GM06990 (cell line): Measurements from ENCODE around the gene BCAS3.
"Not testable (repeated sequence)": the region's sequence is repeated elsewhere in the genome, so short reads cannot be mapped to it uniquely, and the experiment has no call there.

Experiments used
- DNase-seq: peaks from one replicate; pipeline ENCODE4 v3.0.0-alpha.2; 2011; ENCODE audit not compliant: insufficient read length; ENCODE audit errors: extremely low read depth
- H3K27me3 ChIP-seq: replicated peaks from 2 replicates; pipeline ENCODE4 v1.6.0; 2011; ENCODE audit warnings: low read length; ENCODE audit not compliant: control insufficient read depth, insufficient read depth
- H3K36me3 ChIP-seq: 2 replicates; pipeline ENCODE4 v1.5.1; 2011; ENCODE audit warnings: low read length; ENCODE audit not compliant: control insufficient read depth, insufficient read depth
- H3K4me3 ChIP-seq: replicated peaks from 2 replicates; pipeline ENCODE4 v1.5.1; 2011; ENCODE audit warnings: low read depth, mild to moderate bottlenecking, control low read depth, low read length
- TF ChIP-seq, protein P1 (sequence below): IDR thresholded peaks from 2 replicates; pipeline ENCODE4 v1.5.1; 2011; ENCODE audit warnings: low read length, control low read depth, mild to moderate bottlenecking, inconsistent platforms; ENCODE audit not compliant: insufficient read depth, poor library complexity, severe bottlenecking

Gene BCAS3

DNA sequence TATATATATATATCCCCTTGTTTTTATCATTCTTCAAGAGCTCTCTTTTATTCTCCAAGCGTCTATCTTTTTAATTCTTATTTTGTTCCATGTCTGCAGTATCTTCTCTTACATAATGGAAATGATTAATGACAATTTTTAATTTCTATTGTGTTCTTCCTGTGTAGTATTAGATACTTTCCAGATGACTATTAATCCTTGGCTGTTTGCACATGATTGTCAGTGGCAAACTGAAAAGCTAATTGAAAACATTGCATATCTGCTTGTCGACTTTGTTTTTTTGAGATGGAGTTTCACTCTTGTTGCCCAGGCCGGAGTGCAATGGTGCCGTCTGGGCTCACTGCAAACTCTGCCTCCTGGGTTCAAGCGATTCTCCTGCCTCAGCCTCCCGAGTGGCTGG is 124.7 kb downstream of the BCAS3 start:
- Histone ChIP-seq H3K4me3 (no peak overlapping the region), H3K36me3 (no peaks in the 10 kb centered on the region), H3K27me3 (no peaks in the 10 kb centered on the region)
- DNase-seq, result no peak
- TF ChIP-seq, protein P1, sequence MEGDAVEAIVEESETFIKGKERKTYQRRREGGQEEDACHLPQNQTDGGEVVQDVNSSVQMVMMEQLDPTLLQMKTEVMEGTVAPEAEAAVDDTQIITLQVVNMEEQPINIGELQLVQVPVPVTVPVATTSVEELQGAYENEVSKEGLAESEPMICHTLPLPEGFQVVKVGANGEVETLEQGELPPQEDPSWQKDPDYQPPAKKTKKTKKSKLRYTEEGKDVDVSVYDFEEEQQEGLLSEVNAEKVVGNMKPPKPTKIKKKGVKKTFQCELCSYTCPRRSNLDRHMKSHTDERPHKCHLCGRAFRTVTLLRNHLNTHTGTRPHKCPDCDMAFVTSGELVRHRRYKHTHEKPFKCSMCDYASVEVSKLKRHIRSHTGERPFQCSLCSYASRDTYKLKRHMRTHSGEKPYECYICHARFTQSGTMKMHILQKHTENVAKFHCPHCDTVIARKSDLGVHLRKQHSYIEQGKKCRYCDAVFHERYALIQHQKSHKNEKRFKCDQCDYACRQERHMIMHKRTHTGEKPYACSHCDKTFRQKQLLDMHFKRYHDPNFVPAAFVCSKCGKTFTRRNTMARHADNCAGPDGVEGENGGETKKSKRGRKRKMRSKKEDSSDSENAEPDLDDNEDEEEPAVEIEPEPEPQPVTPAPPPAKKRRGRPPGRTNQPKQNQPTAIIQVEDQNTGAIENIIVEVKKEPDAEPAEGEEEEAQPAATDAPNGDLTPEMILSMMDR, result no peak

DNA sequence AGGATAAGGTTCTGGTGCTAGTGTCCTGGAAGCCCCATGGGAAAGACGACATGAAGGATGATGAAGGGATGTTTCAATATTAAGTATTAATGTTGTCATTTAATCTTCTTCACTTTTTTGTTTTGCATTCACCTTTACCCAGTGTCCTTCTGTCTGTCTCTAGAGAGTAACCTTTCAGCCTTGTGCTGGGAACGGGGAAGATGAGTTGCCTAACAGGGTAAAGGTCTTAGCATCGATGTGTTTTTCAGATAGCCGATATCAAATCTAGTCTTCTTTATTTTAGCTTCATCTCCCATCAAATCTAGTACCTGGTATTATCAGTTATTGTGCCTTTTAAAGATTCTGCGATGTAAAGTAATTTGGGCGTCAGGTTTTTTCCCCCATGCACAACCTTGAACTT is 125.4 kb downstream of the BCAS3 start:
- Histone ChIP-seq H3K4me3 (no peak overlapping the region), H3K27me3 (no peaks in the 10 kb centered on the region), H3K36me3 (no peaks in the 10 kb centered on the region)
- DNase-seq, result no peak
- TF ChIP-seq, protein P1, result no peak

DNA sequence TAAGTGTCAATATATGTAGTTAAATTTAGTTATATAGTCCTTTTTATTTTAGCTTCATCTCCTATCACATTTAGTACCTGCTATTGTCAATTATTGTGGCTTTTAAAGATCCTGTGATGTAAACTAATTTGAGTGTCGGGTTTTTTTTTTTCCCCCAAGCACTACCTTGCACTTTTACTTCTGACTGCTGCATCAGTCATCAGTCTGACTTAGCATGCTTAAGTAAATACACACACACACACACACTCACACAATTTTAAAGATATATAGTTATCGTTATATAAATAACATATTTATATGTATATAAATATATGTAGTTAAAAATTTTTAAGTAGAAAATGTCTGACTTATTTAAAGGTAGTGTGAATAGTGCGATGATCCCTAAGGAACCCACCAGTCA is 127.2 kb downstream of the BCAS3 start:
- no peak overlapping the region for H3K4me3 ChIP-seq
- no peaks in the 10 kb centered on the region for H3K36me3 ChIP-seq
- TF ChIP-seq, protein P1, result no peak
- no peak for DNase-seq
- no peaks in the 10 kb centered on the region for H3K27me3 ChIP-seq

DNA sequence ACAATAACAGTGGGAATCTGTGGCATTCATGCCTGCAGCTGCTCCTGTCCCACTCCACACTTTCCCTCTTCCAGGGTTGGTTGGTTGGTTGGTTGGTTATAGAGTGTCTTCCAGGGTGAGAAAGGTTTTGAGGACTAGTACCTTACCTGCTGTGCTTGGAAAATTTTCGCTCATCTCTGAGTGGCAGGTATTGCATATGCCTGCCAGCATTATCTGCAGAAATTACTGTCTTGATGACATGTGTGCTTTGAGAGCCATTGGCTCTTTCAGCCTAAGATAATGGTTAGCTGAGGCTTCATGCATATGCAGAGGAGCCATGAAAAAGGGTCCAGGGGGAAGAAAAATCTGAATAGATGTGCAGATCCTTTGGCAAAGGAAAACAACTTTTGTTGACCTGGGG is 131.8 kb downstream of the BCAS3 start:
- TF ChIP-seq, protein P1, result no peak
- Histone ChIP-seq H3K4me3 (no peak overlapping the region), H3K27me3 (no peaks in the 10 kb centered on the region), H3K36me3 (no peaks in the 10 kb centered on the region)
- DNase-seq, result no peak

DNA sequence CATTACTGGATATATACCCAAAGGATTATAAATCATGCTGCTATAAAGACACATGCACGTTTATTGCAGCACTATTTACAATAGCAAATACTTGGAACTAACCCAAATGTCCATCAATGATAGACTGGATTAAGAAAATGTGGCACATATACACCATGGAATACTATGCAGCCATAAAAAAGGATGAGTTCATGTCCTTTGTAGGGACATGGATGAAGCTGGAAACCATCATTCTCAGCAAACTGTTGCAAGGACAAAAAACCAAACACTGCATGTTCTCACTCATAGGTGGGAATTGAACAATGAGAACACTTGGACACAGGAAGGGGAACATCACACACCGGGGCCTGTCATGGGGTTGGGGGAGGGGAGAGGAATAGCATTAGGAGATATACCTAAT is 137.3 kb downstream of the BCAS3 start:
- not testable (repeated sequence) for DNase-seq, H3K27me3 ChIP-seq, H3K4me3 ChIP-seq, H3K36me3 ChIP-seq

DNA sequence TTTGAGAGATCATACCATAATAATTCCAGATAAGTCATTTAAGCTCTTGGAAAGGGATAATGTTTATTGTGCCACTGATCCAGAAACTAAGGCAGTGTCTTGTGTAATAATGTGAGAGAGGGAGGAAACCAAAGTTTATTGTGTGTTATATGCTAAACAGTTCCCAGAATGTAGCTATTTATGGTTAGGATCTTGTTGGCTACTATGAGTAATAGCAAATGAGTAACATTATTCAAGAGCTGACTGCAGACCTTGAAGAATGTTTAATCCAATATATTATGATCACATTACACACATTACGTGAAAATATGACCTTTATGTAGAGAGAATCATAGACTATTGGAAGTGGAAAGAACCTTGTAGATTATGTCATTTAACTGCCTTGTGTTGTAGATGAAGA is 139.5 kb downstream of the BCAS3 start:
- DNase-seq, result no peak
- H3K27me3 ChIP-seq, result no peaks in the 10 kb centered on the region
- H3K36me3 ChIP-seq, result no peaks in the 10 kb centered on the region
- no peak overlapping the region for H3K4me3 ChIP-seq
- TF ChIP-seq, protein P1, result no peak
